Effector CD4-positive, alpha-beta T cell (primary cell): ENCODE data around the gene APPL2.
"Not testable (repeated sequence)": the region's sequence is repeated elsewhere in the genome, so short reads cannot be mapped to it uniquely, and the experiment has no call there.

Experiments used
- DNase-seq: peaks from one replicate; pipeline ENCODE4 v3.0.0-alpha.2; 2020
- total RNA-seq: gene quantifications from one replicate; lab custom pipeline; 2026; lab: John Stamatoyannopoulos, UW

The APPL2 gene
- 37.0 reads per million, percentile 61 among the genes with 10 or more reads in this experiment for total RNA-seq

GRCh38 chr12:105235732-105236476 is at the start of gene APPL2:
APPL2 (minus strand) TSS chr12:105236174; CDS start chr12:105236012, 162 bp downstream.
- peak; percentile 68 for DNase-seq

GRCh38 chr12:105285378-105285777 is 49.4 kb upstream of the APPL2 start:
- DNase-seq, result no peak

GRCh38 chr12:105281694-105282049 is 45.7 kb upstream of the APPL2 start:
- DNase-seq, result no peak

- DNase-seq, result no peak
Measured at GRCh38 chr12:105280966-105281693, 45.2 kb upstream of the APPL2 start.

- no peak for DNase-seq
Measured at GRCh38 chr12:105279460-105280056, 43.6 kb upstream of the APPL2 start.

GRCh38 chr12:105278043-105278697 is 42.2 kb upstream of the APPL2 start:
- no peak for DNase-seq

GRCh38 chr12:105275997-105276733 is 40.2 kb upstream of the APPL2 start:
- no peak for DNase-seq

GRCh38 chr12:105274571-105274970 is 38.6 kb upstream of the APPL2 start:
- no peak for DNase-seq

- no peak for DNase-seq
Measured at GRCh38 chr12:105273601-105274000, 37.6 kb upstream of the APPL2 start.

GRCh38 chr12:105272814-105273416 is 36.9 kb upstream of the APPL2 start:
- no peak for DNase-seq

GRCh38 chr12:105272152-105272551 is 36.2 kb upstream of the APPL2 start:
- DNase-seq, result no peak

- DNase-seq, result no peak
Measured at GRCh38 chr12:105271364-105271763, 35.4 kb upstream of the APPL2 start.

- DNase-seq, result no peak
Measured at GRCh38 chr12:105270671-105271255, 34.8 kb upstream of the APPL2 start.

GRCh38 chr12:105267711-105268110 is 31.7 kb upstream of the APPL2 start:
- DNase-seq, result no peak

- no peak for DNase-seq
Measured at GRCh38 chr12:105264771-105265170, 28.8 kb upstream of the APPL2 start.

- no peak for DNase-seq
Measured at GRCh38 chr12:105262461-105263184, 26.6 kb upstream of the APPL2 start.

GRCh38 chr12:105261010-105261409 is 25.0 kb upstream of the APPL2 start:
- no peak for DNase-seq

GRCh38 chr12:105259226-105259625 is 23.3 kb upstream of the APPL2 start:
- DNase-seq, result no peak

- DNase-seq, result no peak
Measured at GRCh38 chr12:105257321-105257728, 21.4 kb upstream of the APPL2 start.

GRCh38 chr12:105256921-105257320 is 20.9 kb upstream of the APPL2 start:
- no peak for DNase-seq

GRCh38 chr12:105256431-105256830 is 20.5 kb upstream of the APPL2 start:
- DNase-seq, result not testable (repeated sequence)
